NB4 (cell line): Measurements from ENCODE around the gene RSPRY1.

Experiments used
- DNase-seq: peaks from one replicate; pipeline ENCODE4 v3.0.0; 2010; ENCODE audit warnings: low read depth
- H3K4me3 ChIP-seq: one replicate; pipeline ENCODE4 v1.5.1; 2011; ENCODE audit warnings: mild to moderate bottlenecking, low read depth, low read length, moderate library complexity
- MYC ChIP-seq: IDR thresholded peaks from 2 replicates; pipeline ENCODE4 v1.6.1; 2011; ENCODE audit warnings: low read depth, low read length
- POLR2A ChIP-seq: IDR thresholded peaks from 2 replicates; pipeline ENCODE4 v1.6.1; 2011; ENCODE audit warnings: mild to moderate bottlenecking; ENCODE audit not compliant: insufficient read length; ENCODE audit errors: extremely low read depth
- TF ChIP-seq, protein P1 (sequence below): IDR thresholded peaks from one replicate; pipeline ENCODE4 v1.5.1; 2012; ENCODE audit warnings: low read depth, low read length
- TF ChIP-seq, protein P2 (sequence below): IDR thresholded peaks from 2 replicates; pipeline ENCODE4 v1.6.1; 2011; ENCODE audit warnings: low read depth, low read length

RSPRY1 gene

GRCh38 chr16:57146735-57147134, 39.4 kb upstream of the RSPRY1 start:
- DNase-seq, result peak; percentile 63
- TF ChIP-seq, protein P1, sequence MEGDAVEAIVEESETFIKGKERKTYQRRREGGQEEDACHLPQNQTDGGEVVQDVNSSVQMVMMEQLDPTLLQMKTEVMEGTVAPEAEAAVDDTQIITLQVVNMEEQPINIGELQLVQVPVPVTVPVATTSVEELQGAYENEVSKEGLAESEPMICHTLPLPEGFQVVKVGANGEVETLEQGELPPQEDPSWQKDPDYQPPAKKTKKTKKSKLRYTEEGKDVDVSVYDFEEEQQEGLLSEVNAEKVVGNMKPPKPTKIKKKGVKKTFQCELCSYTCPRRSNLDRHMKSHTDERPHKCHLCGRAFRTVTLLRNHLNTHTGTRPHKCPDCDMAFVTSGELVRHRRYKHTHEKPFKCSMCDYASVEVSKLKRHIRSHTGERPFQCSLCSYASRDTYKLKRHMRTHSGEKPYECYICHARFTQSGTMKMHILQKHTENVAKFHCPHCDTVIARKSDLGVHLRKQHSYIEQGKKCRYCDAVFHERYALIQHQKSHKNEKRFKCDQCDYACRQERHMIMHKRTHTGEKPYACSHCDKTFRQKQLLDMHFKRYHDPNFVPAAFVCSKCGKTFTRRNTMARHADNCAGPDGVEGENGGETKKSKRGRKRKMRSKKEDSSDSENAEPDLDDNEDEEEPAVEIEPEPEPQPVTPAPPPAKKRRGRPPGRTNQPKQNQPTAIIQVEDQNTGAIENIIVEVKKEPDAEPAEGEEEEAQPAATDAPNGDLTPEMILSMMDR, result peak; percentile 6
- TF ChIP-seq POLR2A, result peak; percentile 3
- no peak for TF ChIP-seq MYC
- TF ChIP-seq, protein P2, sequence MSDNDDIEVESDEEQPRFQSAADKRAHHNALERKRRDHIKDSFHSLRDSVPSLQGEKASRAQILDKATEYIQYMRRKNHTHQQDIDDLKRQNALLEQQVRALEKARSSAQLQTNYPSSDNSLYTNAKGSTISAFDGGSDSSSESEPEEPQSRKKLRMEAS, result no peak
- no peak overlapping the region for H3K4me3 ChIP-seq

GRCh38 chr16:57147381-57148221, 38.5 kb upstream of the RSPRY1 start:
- DNase-seq, result peak; percentile 88
- peak overlapping the region; percentile 1 for H3K4me3 ChIP-seq
- TF ChIP-seq, protein P2, result peak; percentile 62; the same call in 1 of the 2 replicates
- TF ChIP-seq POLR2A, result peak; percentile 12
- TF ChIP-seq, protein P1, result no peak
- TF ChIP-seq MYC, result peak; percentile 42

- TF ChIP-seq, protein P1, result no peak
- TF ChIP-seq POLR2A (no peak), MYC (no peak)
- TF ChIP-seq, protein P2, result no peak
- DNase-seq, result no peak
- H3K4me3 ChIP-seq, result no peak overlapping the region
Observed at GRCh38 chr16:57148481-57148880, 37.6 kb upstream of the RSPRY1 start.

DNA sequence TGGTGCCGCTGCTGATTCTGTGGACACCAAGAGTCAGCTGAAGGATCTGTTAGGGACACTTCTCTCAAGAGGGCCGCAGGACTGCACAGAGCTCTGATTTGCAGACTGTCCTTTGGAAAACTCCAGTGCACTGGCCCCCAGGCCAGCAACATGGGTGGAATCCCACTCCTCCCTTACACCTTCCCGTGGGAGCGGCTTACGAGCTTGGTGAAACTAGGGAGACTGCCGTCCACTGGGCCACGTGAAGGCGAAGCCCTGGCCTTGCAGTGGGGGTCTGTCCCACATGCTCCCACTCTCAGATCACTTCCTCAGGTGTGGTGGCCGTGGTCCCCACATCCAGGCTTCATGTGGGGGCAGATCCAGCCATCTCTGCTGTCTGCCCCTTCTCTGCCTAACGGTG, 36.7 kb upstream of the RSPRY1 start:
- no peak overlapping the region for H3K4me3 ChIP-seq
- TF ChIP-seq POLR2A (no peak), MYC (no peak)
- TF ChIP-seq, protein P1, result no peak
- TF ChIP-seq, protein P2, result no peak
- no peak for DNase-seq

- no peak for DNase-seq
- TF ChIP-seq POLR2A (no peak), MYC (no peak)
- TF ChIP-seq, protein P2, result no peak
- TF ChIP-seq, protein P1, result no peak
- no peak overlapping the region for H3K4me3 ChIP-seq
Observed at GRCh38 chr16:57150682-57151330, 35.3 kb upstream of the RSPRY1 start.
